Measurements from ENCODE around the gene KCNA2.

GRCh38 chr1:110585481-110585880 is 20.7 kb downstream of the KCNA2 start:
- TF ChIP-seq POLR2A (IDR thresholded peaks at IDR 0.05; ENCODE audit: low read length) (no peak), GATA1 (IDR thresholded peaks at IDR 0.05; ENCODE audit: low read depth, low read length) (no peak)

Data from erythroblast (primary cell).